Neural progenitor cell (in vitro differentiated cells): ENCODE data around the gene NEU4. TPM values are rescaled to one million over a fixed set of nuclear protein-coding genes. Genes with fewer than 3 reads are reported as not detected.
A peak's percentile ranks its signal among the peaks of the same experiment; 100 is the strongest.
"Not testable (repeated sequence)": the region's sequence is repeated elsewhere in the genome, so short reads cannot be mapped to it uniquely, and the experiment has no call there.

Experiments used
- DNase-seq: peaks from one replicate; pipeline ENCODE4 v3.0.0-alpha.2; 2016; ENCODE audit warnings: low spot score
- H2AFZ ChIP-seq: fragments of 200-600 bp; sonication (generic); replicated peaks from 2 replicates; pipeline ENCODE4 v1.6.1; 2016; ENCODE audit warnings: antibody characterized with exemption
- H3F3A ChIP-seq: fragments of 200-600 bp; sonication (generic); 2 replicates; pipeline ENCODE4 v1.6.1; 2016; ENCODE audit warnings: antibody characterized with exemption, low read depth
- H3K27ac ChIP-seq: fragments of 200-600 bp; sonication (generic); 2 replicates; pipeline ENCODE4 v1.5.1; 2016; ENCODE audit warnings: mild to moderate bottlenecking
- H3K27me3 ChIP-seq: fragments of 200-600 bp; sonication (generic); 2 replicates; pipeline ENCODE4 v1.6.1; 2016; ENCODE audit warnings: mild to moderate bottlenecking, moderate library complexity
- H3K36me3 ChIP-seq: fragments of 200-600 bp; sonication (generic); 2 replicates; pipeline ENCODE4 v1.5.1; 2016
- H3K4me1 ChIP-seq: fragments of 200-600 bp; sonication (generic); 2 replicates; pipeline ENCODE4 v1.6.1; 2016; ENCODE audit warnings: mixed run types
- H3K4me2 ChIP-seq: fragments of 200-600 bp; sonication (generic); 2 replicates; pipeline ENCODE4 v1.6.1; 2016
- H3K4me3 ChIP-seq: fragments of 200-600 bp; sonication (generic); 2 replicates; pipeline ENCODE4 v1.5.1; 2016
- H3K79me2 ChIP-seq: fragments of 200-600 bp; sonication (generic); 2 replicates; pipeline ENCODE4 v1.6.1; 2016; ENCODE audit warnings: low read depth
- H3K9ac ChIP-seq: fragments of 200-600 bp; sonication (generic); 2 replicates; pipeline ENCODE4 v1.6.1; 2016
- H3K9me3 ChIP-seq: fragments of 200-600 bp; sonication (generic); 2 replicates; pipeline ENCODE4 v1.5.1; 2016; ENCODE audit warnings: low read depth
- H4K20me1 ChIP-seq: fragments of 200-600 bp; sonication (generic); 2 replicates; pipeline ENCODE4 v1.6.1; 2016; ENCODE audit warnings: low read depth
- H3K27ac Mint-ChIP-seq: 3 replicates; pipeline ENCODE4 v1.8.0; 2021; ENCODE audit warnings: mixed read lengths
- H3K27me3 Mint-ChIP-seq: 2 replicates; pipeline ENCODE4 v1.8.0; 2022; ENCODE audit warnings: low read depth, mild to moderate bottlenecking, inconsistent platforms, moderate library complexity, mixed read lengths; ENCODE audit not compliant: insufficient read depth
- H3K36me3 Mint-ChIP-seq: 3 replicates; pipeline ENCODE4 v1.8.0; 2021; ENCODE audit warnings: mixed read lengths
- H3K4me1 Mint-ChIP-seq: 3 replicates; pipeline ENCODE4 v1.8.0; 2021; ENCODE audit warnings: mixed read lengths
- H3K4me3 Mint-ChIP-seq: 3 replicates; pipeline ENCODE4 v1.8.0; 2021; ENCODE audit warnings: mild to moderate bottlenecking, moderate library complexity, mixed read lengths
- H3K9me3 Mint-ChIP-seq: 3 replicates; pipeline ENCODE4 v1.8.0; 2020; ENCODE audit warnings: mixed read lengths
- EZH2 ChIP-seq: fragments of 200-600 bp; sonication (generic); IDR thresholded peaks from 2 replicates; pipeline ENCODE4 v1.6.1; 2017; ENCODE audit warnings: antibody characterized with exemption, mild to moderate bottlenecking, moderate library complexity
- EZH2phosphoT487 ChIP-seq: fragments of 200-600 bp; sonication (generic); IDR thresholded peaks from 2 replicates; pipeline ENCODE4 v1.6.1; 2017; ENCODE audit warnings: antibody characterized with exemption
- total RNA-seq: library from RNA; depleted of rRNA; stranded (reverse); fragments of >200 nt; gene quantifications from 2 replicates; pipeline ENCODE4 v1.2.3, GENCODE V29; 2015; ENCODE audit warnings: low replicate concordance
- TF ChIP-seq, protein P1 (sequence below): fragments of 200-600 bp; sonication (generic); IDR thresholded peaks from 2 replicates; pipeline ENCODE4 v1.5.1; 2017; ENCODE audit warnings: antibody characterized with exemption, mild to moderate bottlenecking

NEU4 gene
- total RNA-seq = 1.2 TPM in 1 of 2 replicates, not detected in the other

DNA sequence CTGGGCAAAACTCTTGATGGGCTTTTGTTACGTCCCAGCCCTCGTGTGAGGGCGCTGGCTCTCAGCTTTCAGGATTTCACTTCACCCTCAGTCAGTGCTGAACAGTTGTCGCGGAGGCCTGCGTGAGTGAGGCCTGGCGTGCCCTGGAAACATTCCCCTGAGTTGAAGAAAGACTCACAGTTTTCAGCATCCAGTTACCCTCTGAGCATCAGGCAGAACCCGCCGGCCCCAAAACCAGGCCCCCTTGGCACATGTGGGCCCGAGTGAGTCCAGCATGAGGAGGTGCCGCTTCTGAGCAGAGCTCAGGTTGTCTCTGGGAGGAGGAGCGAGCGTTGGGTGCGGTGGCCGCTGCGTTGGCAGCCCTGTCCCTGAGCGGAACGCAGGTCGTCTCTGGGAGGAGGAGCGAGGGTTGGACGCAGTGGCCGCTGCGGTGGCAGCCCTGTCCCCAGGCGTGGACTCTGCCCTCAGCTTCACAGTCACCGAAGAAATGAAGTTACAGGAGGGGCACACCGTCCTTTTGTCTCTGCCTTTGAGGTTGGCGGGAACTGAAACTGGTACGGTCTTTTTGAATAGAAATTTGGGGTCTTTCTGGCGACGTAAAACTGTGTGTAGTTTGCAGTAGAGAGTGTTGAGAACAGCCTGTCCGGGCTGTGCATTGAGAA, at the start of gene NEU4:
TSS of gene NEU4 (plus strand) at position 473 of the 662 bp plus-strand sequence. CDS start 5,292 bp downstream, outside the sequence.
- Histone ChIP-seq H3K27ac (peak within 1 kb of the TSS; percentile 62), H3K36me3 (no peaks in the 10 kb centered on the region), H3K79me2 (no peaks in the 10 kb centered on the region), H4K20me1 (no peaks in the 10 kb centered on the region), H3K4me3 (no peak within 1 kb of the TSS), H3K27me3 (peaks cover 9% of the 10 kb centered on the region), H3K4me2 (peak within 1 kb of the TSS; percentile 11), H3K9ac (no peak within 1 kb of the TSS), H3F3A (peaks cover 15% of the 10 kb centered on the region), H3K4me1 (peaks cover 23% of the 10 kb centered on the region), H3K9me3 (no peaks in the 10 kb centered on the region), H2AFZ (peak within 1 kb of the TSS; percentile 53)
- peak within 1 kb of the TSS; percentile 84 for H3K27ac Mint-ChIP-seq
- H3K36me3 Mint-ChIP-seq = no peaks in the 10 kb centered on the region
- H3K27me3 Mint-ChIP-seq = peaks cover 2% of the 10 kb centered on the region
- peaks cover 21% of the 10 kb centered on the region for H3K4me1 Mint-ChIP-seq
- peak; percentile 62 for DNase-seq
- H3K9me3 Mint-ChIP-seq = no peaks in the 10 kb centered on the region
- TF ChIP-seq EZH2phosphoT487 (no peak), EZH2 (no peak)
- TF ChIP-seq, protein P1, sequence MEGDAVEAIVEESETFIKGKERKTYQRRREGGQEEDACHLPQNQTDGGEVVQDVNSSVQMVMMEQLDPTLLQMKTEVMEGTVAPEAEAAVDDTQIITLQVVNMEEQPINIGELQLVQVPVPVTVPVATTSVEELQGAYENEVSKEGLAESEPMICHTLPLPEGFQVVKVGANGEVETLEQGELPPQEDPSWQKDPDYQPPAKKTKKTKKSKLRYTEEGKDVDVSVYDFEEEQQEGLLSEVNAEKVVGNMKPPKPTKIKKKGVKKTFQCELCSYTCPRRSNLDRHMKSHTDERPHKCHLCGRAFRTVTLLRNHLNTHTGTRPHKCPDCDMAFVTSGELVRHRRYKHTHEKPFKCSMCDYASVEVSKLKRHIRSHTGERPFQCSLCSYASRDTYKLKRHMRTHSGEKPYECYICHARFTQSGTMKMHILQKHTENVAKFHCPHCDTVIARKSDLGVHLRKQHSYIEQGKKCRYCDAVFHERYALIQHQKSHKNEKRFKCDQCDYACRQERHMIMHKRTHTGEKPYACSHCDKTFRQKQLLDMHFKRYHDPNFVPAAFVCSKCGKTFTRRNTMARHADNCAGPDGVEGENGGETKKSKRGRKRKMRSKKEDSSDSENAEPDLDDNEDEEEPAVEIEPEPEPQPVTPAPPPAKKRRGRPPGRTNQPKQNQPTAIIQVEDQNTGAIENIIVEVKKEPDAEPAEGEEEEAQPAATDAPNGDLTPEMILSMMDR = no peak
- peak within 1 kb of the TSS; percentile 12 for H3K4me3 Mint-ChIP-seq

GRCh38 chr2:241759893-241760292, 49.1 kb upstream of the NEU4 start:
- not testable (repeated sequence) for H3K4me3 Mint-ChIP-seq, H3K27me3 ChIP-seq, H3K4me1 ChIP-seq, DNase-seq, H3K4me2 ChIP-seq, H3K9me3 ChIP-seq, H3K9me3 Mint-ChIP-seq, H3K79me2 ChIP-seq, H2AFZ ChIP-seq, H3K9ac ChIP-seq, H3K27ac ChIP-seq, H3K36me3 ChIP-seq, H3K27me3 Mint-ChIP-seq, H3K27ac Mint-ChIP-seq, H3K4me3 ChIP-seq
- Mint-ChIP-seq H3K36me3 (peaks cover 14% of the 10 kb centered on the region), H3K4me1 (peaks cover 21% of the 10 kb centered on the region)
- H3F3A ChIP-seq = peaks cover 24% of the 10 kb centered on the region
- peaks cover 10% of the 10 kb centered on the region for H4K20me1 ChIP-seq

GRCh38 chr2:241760301-241760771, 48.7 kb upstream of the NEU4 start:
- DNase-seq = no peak

GRCh38 chr2:241762321-241762932, 46.6 kb upstream of the NEU4 start:
- peak; percentile 38 for DNase-seq
- Mint-ChIP-seq H3K27me3 (peaks cover 3% of the 10 kb centered on the region), H3K27ac (peak overlapping the region; percentile 1), H3K4me1 (peaks cover 21% of the 10 kb centered on the region), H3K9me3 (peaks cover 6% of the 10 kb centered on the region), H3K36me3 (peaks cover 14% of the 10 kb centered on the region), H3K4me3 (no peak overlapping the region)
- Histone ChIP-seq H3K9me3 (no peaks in the 10 kb centered on the region), H3K27ac (no peak overlapping the region), H3K36me3 (peaks cover 3% of the 10 kb centered on the region), H3K4me2 (no peak overlapping the region), H3K9ac (no peak overlapping the region), H2AFZ (no peak overlapping the region), H3K27me3 (no peaks in the 10 kb centered on the region), H3K4me1 (peaks cover 8% of the 10 kb centered on the region), H3K79me2 (no peaks in the 10 kb centered on the region), H3K4me3 (no peak overlapping the region), H3F3A (peaks cover 24% of the 10 kb centered on the region), H4K20me1 (peaks cover 10% of the 10 kb centered on the region)
- TF ChIP-seq, protein P1 = no peak
- no peak for TF ChIP-seq EZH2
- no peak for TF ChIP-seq EZH2phosphoT487

More at GRCh38 chr2:241760301-241760771, 48.7 kb upstream of the NEU4 start:
- Histone ChIP-seq H3K27ac (no peak overlapping the region), H4K20me1 (peaks cover 10% of the 10 kb centered on the region), H3K9ac (no peak overlapping the region), H2AFZ (no peak overlapping the region), H3K27me3 (no peaks in the 10 kb centered on the region), H3K9me3 (no peaks in the 10 kb centered on the region), H3F3A (peaks cover 24% of the 10 kb centered on the region), H3K36me3 (peaks cover 3% of the 10 kb centered on the region), H3K4me1 (peaks cover 8% of the 10 kb centered on the region), H3K4me3 (no peak overlapping the region), H3K79me2 (no peaks in the 10 kb centered on the region), H3K4me2 (no peak overlapping the region)
- H3K27ac Mint-ChIP-seq = no peak overlapping the region
- peaks cover 21% of the 10 kb centered on the region for H3K4me1 Mint-ChIP-seq
- TF ChIP-seq EZH2phosphoT487 (no peak), EZH2 (no peak)
- peaks cover 6% of the 10 kb centered on the region for H3K9me3 Mint-ChIP-seq
- H3K36me3 Mint-ChIP-seq = peaks cover 14% of the 10 kb centered on the region
- H3K27me3 Mint-ChIP-seq = peaks cover 3% of the 10 kb centered on the region
- no peak overlapping the region for H3K4me3 Mint-ChIP-seq
